ENCODE data around the gene SUPT4H1.

SUPT4H1 gene

DNA sequence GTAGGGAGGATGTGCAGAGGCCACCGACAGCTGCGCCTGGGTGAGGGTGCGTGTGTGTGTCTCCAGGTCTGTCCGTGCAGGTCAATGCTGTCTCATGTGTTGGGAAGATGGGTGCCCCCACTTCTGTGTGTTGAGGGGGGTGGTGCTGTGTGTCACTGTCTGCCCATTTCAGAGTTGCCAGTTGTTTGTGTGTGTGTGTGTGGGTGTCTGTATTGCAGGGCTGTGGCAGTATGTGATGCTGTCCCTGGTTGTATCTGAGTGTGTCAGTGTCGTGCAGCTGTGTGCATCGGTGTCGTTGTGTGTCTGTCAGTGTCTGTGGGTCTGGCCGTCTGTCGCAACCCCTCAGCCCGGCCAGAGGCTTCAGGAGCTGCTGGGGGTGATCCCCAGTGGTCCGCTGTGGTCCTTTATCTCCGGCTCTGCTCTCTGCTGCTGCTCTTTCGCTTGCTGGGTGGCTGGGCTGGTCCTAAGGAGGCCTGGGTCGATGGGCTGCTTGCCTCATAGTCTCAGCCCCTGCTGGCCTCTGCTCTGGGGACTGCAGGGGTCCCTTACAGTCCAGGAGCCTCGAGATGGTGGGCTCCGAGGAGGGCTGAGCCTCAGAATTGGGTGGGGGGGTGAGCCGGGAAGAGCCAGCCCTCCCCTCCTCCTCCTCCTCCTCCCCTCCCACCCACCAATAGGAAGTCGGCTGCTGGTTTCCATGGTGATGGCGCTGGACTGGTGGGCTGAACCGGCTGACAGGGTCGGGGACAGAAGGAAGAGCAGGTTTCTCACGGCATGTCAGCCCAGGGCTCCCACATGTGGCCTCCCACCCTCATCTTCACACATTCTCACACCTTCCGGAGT lies 23.6 kb downstream of the SUPT4H1 start, which contains the start of gene TSPOAP1:
Gene TSPOAP1 (minus strand): TSS at position 601 of the 840 bp plus-strand sequence. CDS start 875 bp downstream, outside the sequence.
- peak; percentile 91 to 93 for DNase-seq

DNA sequence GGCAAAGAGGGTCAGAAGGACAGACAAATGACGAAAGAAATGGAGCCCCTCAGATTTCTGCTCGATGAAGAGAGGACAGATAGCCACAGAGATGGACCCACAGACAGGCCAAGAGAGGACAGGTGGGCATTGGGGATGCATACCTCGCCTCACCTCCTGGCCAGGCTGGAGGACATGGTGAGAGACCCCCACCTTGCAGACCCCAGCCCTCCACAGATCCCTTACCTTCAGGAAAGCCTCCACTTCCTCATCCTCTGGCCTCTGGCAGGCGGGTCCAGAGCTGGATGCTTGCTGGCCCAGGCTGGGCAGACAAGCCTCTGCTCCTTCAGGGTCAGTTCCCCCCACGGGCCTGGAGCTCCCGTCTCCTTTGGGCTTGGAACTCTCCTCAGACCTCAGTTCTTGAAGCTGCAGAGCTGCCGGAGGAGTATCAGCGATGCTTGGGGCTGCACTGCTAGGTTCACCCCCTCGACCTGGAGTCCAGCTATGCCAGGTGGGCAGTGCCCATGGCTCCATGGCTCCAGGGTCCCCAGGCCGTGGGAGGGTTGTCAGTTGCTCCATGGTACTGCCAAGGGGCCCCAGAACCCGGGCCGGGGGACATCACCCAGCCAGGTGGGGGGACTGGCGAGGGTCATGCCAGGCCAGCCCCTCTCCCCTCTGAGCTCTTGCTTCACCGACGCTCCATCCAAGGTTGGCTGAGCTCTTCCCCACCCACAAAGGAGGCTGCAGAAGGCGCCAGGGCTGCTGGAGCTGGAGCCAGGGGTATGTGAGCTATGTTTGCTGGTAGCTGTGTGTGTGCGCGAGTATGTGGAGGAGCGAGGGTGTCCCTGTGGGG lies 24.4 kb downstream of the SUPT4H1 start:
- DNase-seq, result peak; percentile 53 to 68

DNA sequence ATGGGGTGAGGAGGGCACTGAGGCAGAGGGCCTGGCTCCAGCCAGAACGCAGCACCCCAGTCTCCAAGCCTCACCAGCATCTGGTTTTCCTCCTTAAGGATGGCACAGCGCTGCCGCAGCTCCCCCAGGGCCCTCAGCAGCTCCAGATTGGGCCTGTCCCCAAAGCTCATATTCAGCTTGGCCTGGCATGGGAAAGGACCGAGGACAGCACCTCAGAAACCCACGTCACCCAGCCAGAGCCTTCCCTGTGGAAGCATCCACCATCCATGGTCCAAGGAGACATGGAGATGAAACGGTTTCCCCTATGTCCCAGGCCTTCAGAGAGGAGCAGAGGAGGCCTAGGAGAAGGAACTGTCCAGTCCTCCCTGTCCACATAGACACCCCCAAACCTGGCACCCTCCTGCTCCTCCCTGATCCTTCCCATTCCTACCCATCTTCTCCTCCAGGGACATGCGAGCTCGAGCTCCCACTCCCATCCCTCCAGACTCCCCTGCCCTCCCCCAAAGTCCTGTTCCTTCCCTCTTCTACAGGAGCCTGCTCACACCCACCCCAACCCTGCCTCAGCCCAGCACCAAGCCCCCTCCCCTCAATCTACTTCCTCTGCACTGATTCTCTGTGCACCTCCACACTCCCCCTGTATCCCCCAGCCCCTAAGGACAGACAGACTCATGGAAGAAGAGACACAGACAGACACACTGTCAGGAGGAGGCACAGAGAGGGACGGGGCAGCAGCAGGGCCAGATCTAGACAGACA lies 25.2 kb downstream of the SUPT4H1 start:
- no peak for DNase-seq

DNA sequence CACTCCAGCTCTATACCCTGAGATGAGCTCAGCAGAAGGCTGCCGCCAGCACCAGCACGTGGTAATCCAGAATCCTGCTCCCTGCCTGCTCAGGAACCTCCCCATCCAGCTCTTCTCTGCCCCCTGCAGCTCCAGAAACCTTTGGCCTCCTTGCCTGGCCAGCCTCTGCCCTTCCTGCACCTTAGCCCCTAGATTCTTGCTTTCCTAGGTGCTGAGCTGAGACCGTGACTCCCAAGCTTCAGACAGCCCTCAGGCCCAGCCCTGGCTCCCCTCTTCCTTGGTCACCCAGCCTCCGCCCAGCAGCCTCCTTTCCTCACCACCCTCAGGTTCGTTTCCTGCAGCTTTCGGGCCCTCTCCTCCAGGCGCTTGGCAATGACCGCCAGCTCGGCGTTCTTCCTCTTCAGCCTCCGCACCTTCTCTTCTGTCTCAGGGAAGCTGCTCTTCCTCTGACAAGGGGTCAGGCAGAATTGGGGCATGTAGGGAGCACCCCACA lies 26.0 kb downstream of the SUPT4H1 start:
- no peak for DNase-seq

DNA sequence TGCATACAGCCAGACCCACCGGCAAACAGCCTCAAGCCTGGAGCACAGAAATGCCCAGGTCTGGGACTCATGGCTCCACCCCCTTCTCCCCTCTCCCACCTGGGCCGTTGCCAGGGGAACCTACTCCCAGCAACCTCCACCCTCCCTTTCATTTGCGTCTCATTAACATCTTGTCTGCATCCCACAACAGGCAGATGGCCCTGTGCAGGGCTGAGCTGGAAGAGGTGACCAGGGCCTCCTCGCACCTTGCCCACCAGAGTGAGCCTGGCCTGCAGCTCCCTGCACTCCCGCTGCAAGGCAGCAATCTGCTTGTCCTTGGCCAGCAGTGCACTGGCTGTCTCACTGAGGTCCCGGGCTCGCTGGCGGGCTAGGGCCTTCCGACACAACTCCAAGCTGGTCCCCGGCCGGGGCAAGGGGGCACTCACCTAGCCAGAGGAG lies 26.7 kb downstream of the SUPT4H1 start:
- no peak for DNase-seq

DNA sequence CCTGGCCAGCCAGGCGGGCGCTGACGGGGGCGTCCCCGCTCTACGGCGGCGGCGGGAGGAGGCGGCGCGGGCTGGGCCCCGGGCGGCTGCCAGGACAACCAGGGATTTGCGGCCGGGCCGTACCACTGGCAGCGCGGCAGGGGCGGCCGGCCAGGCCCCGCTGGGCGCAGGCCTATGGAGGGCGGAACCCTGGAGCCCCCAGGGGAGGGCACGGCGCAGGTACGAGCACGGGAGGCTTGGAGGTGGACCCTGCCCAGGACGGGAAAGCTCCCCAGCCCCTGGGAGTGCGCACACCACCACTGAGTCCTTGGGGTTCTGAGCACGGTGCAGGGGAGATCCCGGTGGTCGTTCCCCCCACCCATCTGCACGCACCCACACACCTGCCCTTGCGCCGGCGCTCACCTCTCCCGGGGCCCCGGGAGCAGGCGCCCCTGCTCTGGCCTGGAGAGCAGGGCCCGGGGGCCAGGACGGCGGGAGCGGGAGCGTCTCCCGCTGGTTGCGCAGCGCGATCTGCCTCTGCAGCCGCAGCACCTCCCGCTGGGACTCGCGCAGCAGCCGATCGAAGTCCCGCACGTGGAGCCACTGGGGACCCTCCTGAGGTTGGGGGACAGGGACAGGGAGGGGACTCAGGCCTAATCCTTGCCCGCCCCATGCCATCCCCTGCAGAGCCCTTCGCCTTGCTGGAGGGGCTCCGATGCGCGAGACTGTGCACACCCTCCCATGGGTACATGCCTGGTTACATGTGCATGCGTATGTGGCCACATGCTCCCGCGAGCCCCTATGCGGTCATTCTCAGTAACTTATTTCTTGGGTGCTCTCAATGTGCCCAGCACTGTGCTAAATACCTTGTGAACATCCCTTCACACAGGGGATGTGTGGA lies 27.4 kb downstream of the SUPT4H1 start:
- no peak for DNase-seq

DNA sequence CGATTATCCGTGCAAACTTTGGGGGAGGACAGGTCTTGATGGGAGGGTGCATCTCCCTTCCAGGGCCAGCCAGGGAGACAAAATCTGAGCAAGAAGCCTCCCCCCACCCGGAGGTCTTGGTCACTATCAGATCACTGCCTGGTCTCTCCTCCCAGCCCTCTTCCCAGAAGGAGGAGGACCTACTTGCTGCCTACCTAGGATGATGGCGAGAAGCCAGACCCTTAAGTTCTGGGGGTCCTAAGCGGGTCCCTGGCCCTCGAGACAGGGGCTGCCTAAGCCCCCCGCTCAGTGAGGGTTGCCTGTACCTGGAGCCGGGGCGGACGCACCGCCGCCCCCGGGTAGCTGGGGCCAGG lies 28.0 kb downstream of the SUPT4H1 start:
- no peak for DNase-seq

DNA sequence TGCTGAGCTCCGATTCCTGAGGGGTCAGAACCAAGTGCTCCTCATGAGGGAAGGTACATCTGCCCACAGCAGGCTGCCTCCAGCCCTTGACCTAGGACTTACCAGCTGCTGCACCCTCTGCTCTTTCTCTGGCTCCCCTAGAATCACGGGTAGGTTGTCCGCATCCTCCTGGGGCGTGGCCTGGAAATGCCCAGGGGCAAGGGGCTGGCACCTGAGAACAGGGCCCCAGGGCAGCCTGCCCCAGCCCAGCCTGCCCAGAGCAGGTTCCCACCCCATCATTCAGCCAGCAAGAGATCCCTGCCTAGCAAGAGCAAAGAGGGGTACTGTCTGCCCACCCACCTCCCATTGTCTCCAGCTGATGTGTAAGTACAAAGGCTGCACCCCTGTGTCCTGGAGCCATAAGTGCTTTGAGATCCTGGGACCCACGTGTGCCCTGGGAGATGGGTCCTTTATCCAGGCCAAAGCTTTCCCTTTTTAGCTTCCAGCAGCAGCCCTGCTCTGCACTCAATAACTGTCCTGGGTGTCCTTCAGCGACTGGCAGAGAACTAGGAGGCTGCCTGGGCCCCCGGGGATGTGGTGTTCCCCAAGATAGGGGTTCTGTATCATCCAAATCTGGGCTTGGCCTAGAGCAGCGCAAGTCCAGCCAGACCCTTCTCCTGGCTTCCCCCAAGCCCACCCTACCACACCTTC lies 28.5 kb downstream of the SUPT4H1 start:
- no peak for DNase-seq

DNA sequence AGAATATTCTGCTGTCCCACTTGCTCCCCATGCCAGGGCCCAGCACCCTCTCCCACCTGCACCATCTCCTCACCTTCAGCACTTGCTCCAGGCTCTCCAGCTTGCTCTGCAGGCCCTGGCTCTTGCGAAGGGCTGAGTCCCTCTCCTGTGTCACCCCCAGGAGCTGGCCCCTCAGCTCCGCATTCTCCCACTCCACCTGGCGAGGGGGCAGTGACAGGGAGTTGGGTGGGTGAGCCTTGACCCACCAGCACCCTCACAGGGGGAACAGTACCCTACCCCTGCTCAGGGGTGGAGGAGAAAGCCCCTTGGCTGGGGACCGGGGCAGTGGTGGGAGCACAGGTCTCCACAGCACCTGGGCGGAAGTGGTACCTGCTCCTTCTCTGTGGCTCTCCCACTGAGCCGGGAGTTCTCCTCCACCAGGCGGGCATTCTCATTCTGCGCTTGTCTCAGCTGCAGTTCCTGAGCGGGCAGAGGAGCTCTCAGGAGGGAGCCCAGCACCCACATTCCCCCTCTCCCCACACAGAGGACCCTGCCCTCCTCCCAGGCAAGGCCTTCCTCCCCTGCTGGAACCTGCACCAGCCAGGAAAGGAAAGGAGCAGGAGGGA lies 29.3 kb downstream of the SUPT4H1 start:
- no peak for DNase-seq

DNA sequence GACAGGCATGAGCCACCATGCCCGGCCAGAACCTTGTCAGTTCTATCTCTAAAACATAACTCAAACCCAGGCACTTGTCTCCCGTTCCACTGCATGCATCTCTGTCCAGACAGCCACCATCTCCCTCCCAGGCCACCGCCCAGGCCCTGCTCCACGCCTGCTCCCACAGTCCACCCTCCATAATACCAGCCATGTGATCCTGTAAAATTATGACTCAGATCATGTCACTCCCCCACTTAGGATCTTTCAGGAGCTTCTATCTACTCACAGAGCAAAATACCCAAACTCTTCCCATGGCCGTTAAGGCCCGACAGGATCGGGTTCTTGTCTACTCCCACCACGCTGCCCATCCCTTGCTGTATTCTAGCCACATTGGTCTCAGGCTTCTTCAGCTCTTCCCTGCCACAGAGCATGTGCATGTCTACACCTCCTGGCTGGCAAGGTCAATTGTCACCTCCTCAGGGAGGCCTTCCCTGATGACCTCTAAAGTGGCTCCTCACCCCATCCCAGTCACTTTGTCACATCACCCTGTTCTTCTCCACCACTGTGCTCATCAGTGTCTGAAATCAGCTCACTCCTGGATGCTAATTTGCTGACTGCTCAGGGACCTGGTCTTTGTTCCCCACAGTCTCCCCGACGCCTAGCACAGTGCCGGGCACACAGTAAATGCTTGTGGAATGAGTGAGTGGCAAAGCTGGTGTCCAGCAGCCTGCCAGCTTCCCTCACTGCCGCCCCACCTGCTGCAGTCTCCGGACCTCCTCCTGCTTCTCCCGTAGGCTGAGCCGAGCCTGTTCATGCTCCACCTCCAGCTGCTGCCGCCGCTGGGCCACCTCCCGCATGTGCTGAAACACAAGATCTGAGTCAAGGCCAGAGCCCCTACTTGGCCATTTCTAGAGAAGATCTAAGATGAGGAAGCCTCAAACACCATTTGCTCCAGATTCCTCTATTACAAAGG lies 30.2 kb downstream of the SUPT4H1 start:
- no peak for DNase-seq

DNA sequence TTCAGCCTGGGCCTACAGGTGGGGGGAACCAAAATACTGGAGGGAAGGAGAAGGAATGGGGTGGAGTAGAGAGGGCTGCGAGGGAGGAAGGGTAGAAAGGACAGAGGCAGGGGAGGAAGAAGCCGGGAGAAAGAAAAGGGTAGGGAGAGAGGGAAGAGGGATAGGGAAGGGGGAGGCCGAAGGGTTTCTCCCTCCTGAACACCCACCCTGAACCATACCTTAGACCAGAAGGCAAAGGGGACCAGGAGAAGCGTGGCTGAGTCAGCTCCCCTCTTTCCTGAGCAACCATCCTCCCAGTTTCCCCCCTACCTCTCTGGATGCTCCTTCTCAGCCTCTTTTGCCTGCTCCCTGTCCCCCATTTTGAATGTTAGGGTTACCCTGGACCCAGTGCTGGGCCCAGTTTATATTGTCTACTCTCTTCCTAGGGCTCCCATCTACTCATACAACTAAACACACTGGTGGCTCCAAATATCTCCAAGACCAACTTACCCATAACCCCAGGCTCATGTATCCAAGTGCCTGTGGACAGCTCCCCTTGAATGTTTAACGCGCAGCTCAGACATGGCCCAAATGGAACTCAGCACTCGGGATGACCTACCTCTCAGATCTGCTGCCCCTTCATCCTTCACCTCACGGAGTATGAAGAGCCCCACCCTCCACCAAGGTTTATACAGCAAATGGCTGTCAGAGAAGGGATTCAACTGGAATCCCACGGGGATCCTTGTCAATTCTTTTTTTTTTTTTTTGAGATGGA lies 31.3 kb downstream of the SUPT4H1 start:
- no peak for DNase-seq

DNA sequence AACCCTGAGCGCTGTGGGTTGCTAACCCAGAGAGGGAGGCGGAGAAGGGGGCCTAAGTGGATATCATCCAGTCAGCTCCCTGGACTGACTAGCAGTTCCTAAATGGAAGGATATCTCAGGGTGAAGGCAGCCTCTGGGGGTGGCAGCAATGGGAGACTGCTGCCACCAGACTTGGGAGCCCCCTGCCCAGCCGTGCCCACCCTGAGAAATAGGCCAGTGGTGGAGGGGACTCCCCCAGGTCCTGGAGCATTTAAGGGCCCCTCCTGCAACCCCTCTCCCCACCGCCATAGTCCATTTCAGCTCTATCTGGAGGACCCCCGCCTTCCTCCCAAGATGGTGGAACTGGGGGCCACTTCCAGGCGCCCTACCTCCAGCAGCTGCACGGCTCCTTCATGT lies 31.8 kb downstream of the SUPT4H1 start:
- no peak for DNase-seq

DNA sequence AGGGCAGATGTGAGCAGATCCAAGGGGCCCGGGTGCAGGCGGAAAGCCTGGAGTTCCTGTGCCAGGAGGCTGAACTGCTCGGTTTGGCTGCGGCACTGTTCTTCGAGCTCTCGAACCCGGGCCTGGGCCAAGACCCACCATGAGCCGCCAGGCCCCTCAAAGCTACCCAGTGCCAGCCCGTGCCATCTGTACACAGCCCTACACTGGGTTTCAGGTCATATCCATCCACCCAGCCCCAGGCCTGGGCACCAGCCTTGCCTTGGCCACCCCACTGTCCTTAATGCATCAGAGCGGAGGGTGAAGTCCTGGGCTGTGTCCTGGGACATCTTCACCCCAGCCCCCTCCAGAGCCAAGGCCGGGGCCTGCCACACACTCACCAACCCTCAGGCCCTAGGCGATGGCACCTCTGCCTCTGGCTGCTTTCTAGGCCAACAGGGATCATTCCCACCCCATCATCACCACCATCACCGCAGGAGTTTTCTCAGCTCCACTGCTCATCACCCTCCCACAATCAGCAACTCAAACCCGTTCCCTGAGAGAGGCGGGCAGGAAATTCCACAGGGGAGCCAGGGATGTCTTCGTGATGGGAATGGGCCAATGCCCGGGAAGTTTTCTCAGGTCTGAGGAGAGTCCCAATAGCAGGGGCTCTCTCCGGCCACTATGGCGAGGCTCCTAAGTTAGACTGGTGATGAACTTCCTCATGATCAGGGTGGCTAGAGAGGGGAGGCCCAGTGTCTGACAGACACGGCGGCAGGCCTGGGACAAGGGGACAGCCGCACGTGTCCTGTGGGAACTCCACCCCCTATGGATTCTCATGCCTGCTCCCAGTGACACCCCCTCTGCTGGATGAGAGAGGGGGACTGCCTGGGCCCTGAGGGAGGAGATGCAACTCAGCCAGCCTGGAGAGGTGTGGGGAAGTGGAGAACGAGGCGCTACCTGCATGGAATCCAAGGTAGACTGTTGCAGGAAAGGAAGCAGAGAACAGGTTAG lies 32.5 kb downstream of the SUPT4H1 start:
- DNase-seq, result no peak

DNA sequence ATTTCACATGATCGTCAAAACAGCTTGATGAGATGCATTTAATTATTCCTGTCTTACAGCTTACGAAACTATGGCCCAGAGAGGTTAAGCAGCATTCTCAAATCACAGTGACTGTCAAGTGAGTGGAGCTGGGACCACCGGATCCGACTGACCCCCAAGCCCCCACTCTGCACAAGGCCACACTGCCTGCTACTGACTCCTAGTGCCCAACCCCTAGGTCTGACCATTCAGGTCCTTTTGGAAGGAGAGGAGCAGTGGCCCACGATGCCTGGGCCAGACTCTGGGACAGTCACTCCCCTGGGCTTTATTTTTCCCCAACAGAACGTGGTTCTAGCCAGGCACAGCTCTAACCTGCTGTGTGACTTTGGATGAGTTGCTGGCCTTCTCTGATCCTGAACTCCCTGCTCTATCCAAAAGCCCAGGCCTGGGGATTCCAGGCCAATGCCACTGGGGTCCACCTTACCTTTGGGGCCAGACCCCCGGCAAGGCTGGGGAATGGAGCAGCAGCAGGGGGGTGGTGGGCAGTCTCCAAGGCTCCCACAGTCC lies 33.3 kb downstream of the SUPT4H1 start:
- DNase-seq, result peak in 1 of 2 experiments; percentile 2

DNA sequence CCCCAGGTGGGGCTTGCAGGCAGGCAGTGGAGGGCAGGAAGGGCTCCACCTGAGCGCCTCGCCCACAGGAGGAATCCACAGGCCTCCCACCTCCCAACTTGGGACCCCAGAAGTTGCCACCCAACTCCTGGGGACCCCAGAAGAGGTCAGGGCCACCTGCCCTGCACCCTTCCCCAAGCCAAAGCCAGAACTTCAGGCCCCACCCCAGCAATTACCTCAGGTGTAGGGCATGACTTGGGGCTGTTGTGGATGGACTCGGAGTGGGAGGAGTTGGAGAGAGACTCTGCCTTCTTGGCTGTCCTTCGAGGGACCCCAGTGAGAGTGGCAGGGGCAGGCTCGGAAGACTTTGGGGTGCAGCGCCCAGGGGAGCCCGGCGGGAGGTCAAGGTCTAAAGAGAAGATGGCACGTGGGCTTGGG lies 33.9 kb downstream of the SUPT4H1 start:
- no peak for DNase-seq

DNA sequence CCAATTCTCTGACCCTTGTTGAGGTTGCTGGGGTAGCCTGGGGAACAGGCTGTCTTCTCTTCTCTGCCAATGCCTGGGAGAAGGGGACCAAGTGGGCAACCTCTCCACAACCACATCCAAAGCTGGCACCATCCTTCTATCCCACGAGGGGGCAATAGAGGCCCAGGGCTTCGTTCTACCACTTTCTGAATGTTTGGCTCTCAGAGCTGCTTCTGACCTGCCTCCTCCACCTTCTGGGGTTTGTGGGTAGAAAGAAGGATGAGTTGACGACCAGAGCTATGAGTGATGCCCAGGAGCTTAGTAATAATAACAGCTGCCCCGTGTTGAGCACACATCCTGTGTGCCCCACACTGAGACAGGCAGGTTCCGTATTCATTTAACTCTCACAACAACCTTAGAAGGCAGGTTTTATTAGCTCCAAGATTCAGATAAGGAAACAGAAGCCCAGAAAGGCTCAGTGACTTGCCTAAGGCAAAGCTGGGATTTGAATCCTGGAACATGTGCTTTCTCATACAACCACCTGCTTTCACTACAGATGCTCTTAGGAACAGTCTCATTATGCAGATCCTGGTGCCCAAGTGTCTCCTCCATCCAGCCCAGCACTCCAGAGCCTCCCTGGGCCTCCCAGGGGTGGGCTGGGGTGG lies 34.5 kb downstream of the SUPT4H1 start:
- peak; percentile 71 to 81 for DNase-seq

All from activated CD4-positive, alpha-beta T cell treated with anti-CD3 and anti-CD28 coated beads, Interleukin-2, amount 50 U/mL, for 48 hours (primary cell).